Fibroblast of lung (primary cell): ENCODE measurements around the gene CIC. TPM values are rescaled to one million over a fixed set of nuclear protein-coding genes. Genes with fewer than 3 reads are reported as not detected.

Source experiments
- DNase-seq, 2 donors: peaks; one replicate each; pipeline versions ENCODE4 v3.0.0 to v3.0.0-alpha.2; 2010; ENCODE audit warnings: low read depth in 2 of 2
- H2AFZ ChIP-seq: 2 replicates; pipeline ENCODE4 v1.5.1; 2012; ENCODE audit warnings: low read length, control low read depth, inconsistent platforms
- H3K27ac ChIP-seq: 2 replicates; pipeline ENCODE4 v1.5.1; 2011; ENCODE audit warnings: low read length, control low read depth; ENCODE audit not compliant: insufficient read depth
- H3K27me3 ChIP-seq: 2 replicates; pipeline ENCODE4 v1.5.1; 2011; ENCODE audit warnings: mild to moderate bottlenecking, low read length; ENCODE audit not compliant: control insufficient read depth, insufficient read depth
- H3K36me3 ChIP-seq: 2 replicates; pipeline ENCODE4 v1.5.1; 2011; ENCODE audit warnings: low read length; ENCODE audit not compliant: control insufficient read depth, insufficient read depth
- H3K4me1 ChIP-seq: 2 replicates; pipeline ENCODE4 v1.5.1; 2011; ENCODE audit warnings: low read length; ENCODE audit not compliant: control insufficient read depth, insufficient read depth; ENCODE audit errors: extremely low read depth
- H3K4me2 ChIP-seq: 2 replicates; pipeline ENCODE4 v1.5.1; 2011; ENCODE audit warnings: low read length, control low read depth; ENCODE audit not compliant: insufficient read depth; ENCODE audit errors: extremely low read depth
- H3K4me3 ChIP-seq, 4 experiments: fragments of 200-600 bp in 1 of 4; sonication (generic) in 1 of 4; replicated peaks in 1 of 4; 2 replicates each; pipeline ENCODE4 v1.5.1; 2011 to 2016; ENCODE audit warnings: low read length in 4 of 4, low read depth in 3 of 4, mild to moderate bottlenecking in 3 of 4, control low read depth in 2 of 4, inconsistent platforms in 1 of 4, mixed read lengths in 1 of 4; ENCODE audit not compliant: insufficient read depth in 1 of 4; ENCODE audit errors: control extremely low read depth in 1 of 4
- H3K79me2 ChIP-seq: 2 replicates; pipeline ENCODE4 v1.5.1; 2012; ENCODE audit warnings: mild to moderate bottlenecking, low read length, inconsistent platforms; ENCODE audit not compliant: control insufficient read depth, insufficient read depth
- H3K9ac ChIP-seq: 2 replicates; pipeline ENCODE4 v1.5.1; 2011; ENCODE audit warnings: mild to moderate bottlenecking, low read length, control low read depth; ENCODE audit not compliant: insufficient read depth
- H3K9me3 ChIP-seq: 2 replicates; pipeline ENCODE4 v1.5.1; 2012; ENCODE audit warnings: low read depth, low read length; ENCODE audit not compliant: control insufficient read depth, insufficient read depth
- H4K20me1 ChIP-seq: 2 replicates; pipeline ENCODE4 v1.5.1; 2011; ENCODE audit warnings: low read length; ENCODE audit not compliant: control insufficient read depth, insufficient read depth; ENCODE audit errors: extremely low read depth
- CTCF ChIP-seq, 2 donors: IDR thresholded peaks in 1 of 2; conservative IDR thresholded peaks in 1 of 2; 1 replicate in 1 of 2; 2 replicates in 1 of 2; pipeline ENCODE4 v1.5.1; 2011 to 2012; ENCODE audit warnings: low read length in 2 of 2, control low read depth in 1 of 2, inconsistent platforms in 1 of 2, low read depth in 1 of 2, mild to moderate bottlenecking in 1 of 2
- EZH2 ChIP-seq: IDR thresholded peaks from 2 replicates; pipeline ENCODE4 v1.5.1; 2012; ENCODE audit warnings: low read length, control low read depth, mild to moderate bottlenecking; ENCODE audit errors: missing control alignments
- polyA plus RNA-seq, 2 donors: library from polyadenylated mRNA; depleted of rRNA in 1 of 2; stranded (reverse) in 1 of 2; unstranded in 1 of 2; fragments of >200 nt; gene quantifications; 2 replicates each; pipeline ENCODE4 v1.2.1, GENCODE V29; 2011 to 2012; ENCODE audit warnings: missing spikeins in 1 of 2
- total RNA-seq: library from RNA; depleted of rRNA; stranded (reverse); fragments of >200 nt; gene quantifications from 2 replicates; pipeline ENCODE4 v1.2.1, GENCODE V29; 2014

Gene CIC
- total and polyA plus RNA-seq, 2 donors (not counting 1 experiment from before 2014, with no cell fraction given): 8.5 to 23.6 TPM

DNA sequence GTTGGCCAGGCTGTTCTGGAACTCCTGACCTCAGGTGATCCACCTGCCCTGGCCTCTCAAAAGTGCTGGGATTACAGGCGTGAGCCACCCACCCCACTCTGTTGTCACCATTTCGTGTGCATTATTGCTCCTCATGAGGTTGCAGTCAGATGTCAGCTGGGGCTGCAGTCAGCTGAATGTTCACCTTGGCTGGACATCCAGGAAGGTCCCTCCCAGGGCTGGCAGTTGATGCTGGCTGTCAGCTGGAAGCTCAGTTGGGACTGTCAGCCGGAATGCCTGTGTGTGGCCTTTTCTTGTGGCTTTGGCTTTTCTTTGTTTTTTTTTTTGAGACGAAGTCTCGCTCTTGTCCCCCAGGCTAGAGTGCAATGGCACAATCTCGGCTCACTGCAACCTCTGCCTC, 63.0 kb downstream of the CIC start:
- Histone ChIP-seq H3K27ac (no peak overlapping the region), H3K9me3 (no peaks in the 10 kb centered on the region), H3K79me2 (peaks cover 1% of the 10 kb centered on the region), H3K4me1 (no peaks in the 10 kb centered on the region), H3K4me2 (no peak overlapping the region), H4K20me1 (no peaks in the 10 kb centered on the region), H3K36me3 (no peaks in the 10 kb centered on the region), H2AFZ (no peak overlapping the region), H3K27me3 (no peaks in the 10 kb centered on the region), H3K9ac (no peak overlapping the region), H3K4me3 (no peak overlapping the region)
- TF ChIP-seq CTCF (conservative IDR thresholded peaks at IDR 0.05 in 1 of 2, IDR thresholded peaks at IDR 0.05 in 1 of 2; ENCODE audit: low read depth in 1 of 2, low read length in 2 of 2) (no peak), EZH2 (no peak)
- no peak for DNase-seq

DNA sequence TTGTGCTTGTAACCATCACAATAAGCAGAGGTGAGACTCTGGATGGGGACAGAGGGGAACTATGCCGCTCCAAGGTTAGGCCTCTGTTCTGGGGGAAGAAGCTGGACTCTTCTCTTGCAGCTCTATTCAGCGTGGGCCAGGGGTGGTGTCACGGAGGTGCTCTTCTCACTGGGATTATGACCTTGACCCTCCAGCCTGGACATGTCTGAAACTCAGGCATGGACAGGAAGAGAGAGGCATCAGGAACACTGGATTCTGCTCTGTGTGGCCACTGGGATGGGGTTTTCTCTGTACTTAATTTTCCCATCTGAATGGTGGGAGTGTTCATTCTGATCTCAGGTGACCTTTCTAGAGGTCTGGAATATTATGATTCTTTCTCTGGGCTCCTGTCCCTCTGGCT, 64.0 kb downstream of the CIC start:
- Histone ChIP-seq H3K4me3 (no peak overlapping the region), H3K27me3 (no peaks in the 10 kb centered on the region), H3K4me1 (no peaks in the 10 kb centered on the region), H4K20me1 (no peaks in the 10 kb centered on the region), H3K4me2 (no peak overlapping the region), H2AFZ (no peak overlapping the region), H3K79me2 (peaks cover 1% of the 10 kb centered on the region), H3K36me3 (no peaks in the 10 kb centered on the region), H3K9me3 (no peaks in the 10 kb centered on the region), H3K9ac (no peak overlapping the region), H3K27ac (no peak overlapping the region)
- TF ChIP-seq CTCF (conservative IDR thresholded peaks at IDR 0.05 in 1 of 2, IDR thresholded peaks at IDR 0.05 in 1 of 2; ENCODE audit: low read depth in 1 of 2, low read length in 2 of 2): no peak
- no peak for TF ChIP-seq EZH2
- no peak for DNase-seq

DNA sequence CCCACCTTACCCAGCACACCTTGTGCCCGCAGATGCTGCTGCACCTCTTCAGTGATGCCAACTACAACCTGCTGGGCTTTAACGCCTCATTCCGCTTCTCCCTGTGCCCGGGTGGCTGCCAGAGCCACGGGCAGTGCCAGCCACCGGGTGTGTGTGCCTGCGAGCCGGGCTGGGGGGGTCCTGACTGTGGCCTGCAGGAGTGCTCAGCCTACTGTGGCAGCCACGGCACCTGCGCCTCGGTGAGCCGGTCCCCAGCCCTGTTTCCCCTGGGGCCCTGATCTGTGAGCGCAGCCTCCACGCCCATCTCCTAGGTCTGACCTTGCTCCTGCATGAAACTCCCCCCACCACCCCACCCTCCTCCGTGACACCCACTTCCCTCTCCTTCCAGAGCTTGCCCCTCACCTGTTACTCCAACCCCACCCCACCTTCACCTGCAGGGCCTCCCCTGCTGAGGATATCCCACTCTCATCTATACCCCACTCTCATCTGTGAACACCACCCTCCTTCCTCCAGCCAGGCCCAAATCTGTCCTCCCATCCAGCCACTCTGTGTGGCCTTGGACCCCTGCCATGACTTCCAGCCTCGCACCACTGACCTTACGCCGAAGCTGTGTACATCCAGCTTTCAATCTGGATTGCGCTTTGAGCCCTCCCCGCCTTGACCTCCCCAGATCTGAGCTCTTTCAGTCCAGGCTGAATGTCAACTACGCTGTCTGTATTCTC, 65.1 kb downstream of the CIC start:
- Histone ChIP-seq H3K4me2 (no peak overlapping the region), H3K79me2 (no peaks in the 10 kb centered on the region), H3K4me1 (no peaks in the 10 kb centered on the region), H3K9ac (no peak overlapping the region), H3K9me3 (no peaks in the 10 kb centered on the region), H2AFZ (no peak overlapping the region), H3K27me3 (no peaks in the 10 kb centered on the region), H3K36me3 (no peaks in the 10 kb centered on the region), H4K20me1 (no peaks in the 10 kb centered on the region), H3K4me3 (no peak overlapping the region), H3K27ac (no peak overlapping the region)
- TF ChIP-seq CTCF (conservative IDR thresholded peaks at IDR 0.05 in 1 of 2, IDR thresholded peaks at IDR 0.05 in 1 of 2; ENCODE audit: low read depth in 1 of 2, low read length in 2 of 2) (no peak), EZH2 (no peak)
- no peak for DNase-seq
